SW480 (cell line): Measurements from ENCODE around the gene KLHL29.

Experiments used
- DNase-seq: peaks from one replicate; pipeline ENCODE4 v3.0.0-alpha.2; 2016; ENCODE audit warnings: low spot score

Gene KLHL29

DNA sequence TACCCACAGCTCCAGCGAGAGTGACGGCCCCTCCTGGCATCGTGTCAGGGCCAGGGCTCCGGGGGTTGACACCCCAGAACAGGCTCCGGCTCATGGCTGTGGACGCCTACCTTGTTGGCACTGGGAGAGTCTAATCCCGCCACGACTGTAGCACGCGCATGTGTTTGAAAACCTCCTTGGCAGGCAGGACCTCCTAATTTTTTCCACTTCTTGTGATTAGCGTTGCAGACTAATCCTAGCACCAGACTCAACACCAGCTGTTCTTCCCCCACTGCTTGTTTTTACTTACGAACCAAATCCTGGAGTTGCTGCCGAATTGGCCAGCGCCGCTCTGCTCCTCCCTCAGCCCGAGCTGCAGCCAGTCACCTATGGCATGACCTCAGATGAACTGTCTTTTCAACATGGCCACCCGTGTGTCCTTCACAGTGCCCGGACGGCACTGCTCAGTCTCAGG lies 110.7 kb downstream of the KLHL29 start:
- no peak for DNase-seq

DNA sequence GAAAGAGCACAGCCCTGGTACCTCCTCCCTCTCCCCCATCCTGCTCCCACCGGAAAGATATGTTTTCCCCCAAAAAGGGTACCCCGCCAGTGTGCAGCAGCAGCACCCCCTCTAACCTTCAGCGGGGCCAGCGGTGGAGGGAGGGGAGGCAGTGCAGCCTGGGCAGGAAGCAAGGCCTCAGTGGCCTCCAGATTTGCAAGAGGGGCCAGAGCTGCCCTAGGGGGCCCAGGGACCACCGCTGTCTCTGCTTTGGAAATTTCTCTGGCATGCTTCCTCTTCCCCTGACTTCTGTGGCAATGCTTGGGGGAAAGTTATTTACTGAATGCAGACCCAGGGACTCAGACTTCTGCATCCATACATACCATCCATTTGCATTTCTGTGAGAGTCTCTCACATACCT lies 111.5 kb downstream of the KLHL29 start:
- DNase-seq, result no peak

DNA sequence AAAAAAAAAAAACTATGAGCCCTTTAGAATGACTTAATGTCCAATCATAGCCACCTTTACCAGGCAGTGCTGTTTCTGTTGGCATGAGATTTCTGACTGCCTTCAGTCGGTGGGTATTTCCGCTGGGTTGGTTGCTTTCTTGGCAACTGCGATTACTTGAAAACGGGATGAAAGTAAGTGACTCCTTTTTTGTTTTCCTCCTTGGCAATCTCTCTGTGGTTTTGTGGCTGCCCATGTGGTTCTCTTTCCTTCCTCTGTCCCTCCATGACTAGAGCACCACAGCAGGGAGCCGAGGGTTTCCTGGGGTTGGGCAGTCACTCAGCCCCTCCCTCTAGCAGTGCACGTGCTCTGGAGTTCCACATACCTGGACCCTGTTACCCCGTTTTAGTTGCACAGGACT lies 112.1 kb downstream of the KLHL29 start:
- DNase-seq, result peak; percentile 69

DNA sequence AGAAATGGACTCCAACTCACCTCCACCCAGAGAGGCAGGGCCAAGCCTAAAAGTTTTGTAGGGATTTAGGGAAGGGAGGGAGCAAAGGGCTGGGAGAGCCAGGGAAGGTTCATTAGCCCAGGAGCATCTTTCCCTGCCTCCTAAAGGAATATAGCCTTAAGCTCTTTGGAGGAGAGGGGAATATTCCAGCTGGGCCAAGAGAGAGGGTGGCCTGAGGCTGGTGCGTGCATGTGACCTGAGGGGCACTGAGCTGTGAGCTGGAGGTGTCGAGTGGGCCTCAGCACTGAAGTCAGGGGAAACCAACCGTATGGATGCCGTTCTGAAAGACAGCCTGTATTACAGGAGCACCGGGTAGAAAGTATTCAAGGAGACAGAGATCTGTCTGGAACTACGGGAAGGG lies 112.6 kb downstream of the KLHL29 start:
- no peak for DNase-seq

DNA sequence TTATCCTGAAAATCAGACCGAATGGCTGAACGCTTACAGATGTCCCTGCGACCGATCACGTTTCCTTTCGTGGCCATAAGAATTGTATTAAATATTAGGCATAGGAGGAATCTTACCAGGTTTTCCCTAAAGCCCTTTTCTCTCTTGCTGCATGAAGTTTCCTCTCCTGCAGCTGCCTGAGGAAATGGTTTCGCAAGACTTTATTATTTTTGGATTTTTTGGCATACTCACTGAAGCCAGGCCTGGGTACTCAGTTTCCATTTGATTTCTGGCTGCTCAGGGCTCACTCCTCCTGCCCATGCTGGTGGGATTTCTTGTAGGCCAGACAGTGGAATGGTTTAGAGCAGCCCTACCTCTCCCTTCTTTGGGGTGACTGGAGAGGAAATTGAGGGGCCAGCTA lies 114.0 kb downstream of the KLHL29 start:
- no peak for DNase-seq

DNA sequence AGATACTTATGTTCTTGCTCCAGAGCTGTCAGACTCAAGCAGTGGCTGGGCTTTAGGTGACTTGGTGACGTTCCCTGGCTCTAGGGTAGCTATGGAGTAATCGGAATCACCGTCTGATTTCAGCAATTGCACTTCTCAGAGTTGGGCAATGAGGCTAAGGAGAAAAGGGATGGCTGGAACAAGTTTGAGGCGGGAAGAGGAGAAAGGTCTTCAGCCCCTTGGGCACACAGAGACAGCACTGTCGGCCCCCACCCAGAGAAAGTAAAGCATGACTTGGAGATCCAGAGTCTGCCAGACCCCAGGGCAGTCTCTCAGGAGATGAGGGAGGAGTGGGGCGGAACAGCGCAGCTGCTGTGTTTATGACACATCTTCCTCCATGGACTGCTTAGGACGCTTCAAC lies 114.5 kb downstream of the KLHL29 start:
- no peak for DNase-seq

DNA sequence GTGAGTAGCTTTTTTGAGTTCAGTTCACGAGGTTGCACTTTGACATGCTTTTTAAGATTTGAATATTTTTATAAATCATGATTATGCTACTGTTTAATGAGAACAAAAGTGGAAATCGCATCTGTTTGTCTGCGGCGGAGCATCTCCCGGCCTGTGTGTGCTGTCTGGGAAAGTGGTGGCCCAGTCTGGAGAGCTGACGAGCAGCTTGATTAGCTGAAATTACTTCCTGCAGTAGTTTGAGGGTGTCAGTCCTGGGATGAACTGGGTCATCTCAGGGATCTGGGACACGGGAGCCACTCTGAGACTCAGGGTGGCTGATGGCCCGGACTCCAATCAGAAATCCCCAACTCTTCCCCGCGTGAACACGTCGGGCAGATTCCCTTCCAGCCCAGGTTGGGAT lies 115.9 kb downstream of the KLHL29 start:
- no peak for DNase-seq

DNA sequence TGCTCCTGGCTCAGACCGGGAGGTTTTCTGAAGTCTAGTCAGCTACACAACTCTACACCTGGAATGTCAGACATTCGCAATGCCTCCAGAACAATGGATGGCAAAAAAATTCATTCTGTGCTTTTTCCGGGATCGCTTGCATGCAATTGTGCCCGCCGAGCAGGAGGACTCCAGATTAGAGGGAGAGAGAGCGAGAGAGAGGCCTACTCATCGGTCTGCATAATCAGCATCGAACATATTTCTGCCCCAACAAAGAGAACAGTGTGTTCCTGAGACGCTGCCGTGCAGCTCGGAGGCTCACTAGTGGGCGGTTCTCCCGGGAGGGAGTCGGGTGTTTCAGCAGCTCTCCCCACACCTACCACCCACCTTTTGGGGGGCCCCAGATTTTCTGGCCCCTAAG lies 117.1 kb downstream of the KLHL29 start:
- DNase-seq, result no peak

DNA sequence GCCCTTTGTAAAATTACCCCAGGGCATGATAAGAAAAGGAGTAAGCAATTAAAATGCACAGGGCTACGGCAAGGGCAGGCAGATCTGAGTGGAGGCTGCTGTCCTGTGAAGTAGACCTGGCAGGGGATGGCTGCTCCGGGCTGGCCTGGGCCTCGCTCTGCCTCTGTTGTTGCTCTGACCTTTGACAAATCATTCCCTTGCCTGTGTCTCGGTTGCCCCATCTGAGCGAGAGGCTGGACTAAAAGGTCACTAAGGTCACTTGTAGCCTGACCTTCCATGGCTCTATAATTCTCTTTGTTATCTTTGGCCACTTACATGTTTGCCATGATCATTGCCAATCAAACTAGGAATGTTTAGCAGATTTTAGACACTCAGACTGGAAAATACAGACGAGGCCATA lies 118.1 kb downstream of the KLHL29 start:
- no peak for DNase-seq

DNA sequence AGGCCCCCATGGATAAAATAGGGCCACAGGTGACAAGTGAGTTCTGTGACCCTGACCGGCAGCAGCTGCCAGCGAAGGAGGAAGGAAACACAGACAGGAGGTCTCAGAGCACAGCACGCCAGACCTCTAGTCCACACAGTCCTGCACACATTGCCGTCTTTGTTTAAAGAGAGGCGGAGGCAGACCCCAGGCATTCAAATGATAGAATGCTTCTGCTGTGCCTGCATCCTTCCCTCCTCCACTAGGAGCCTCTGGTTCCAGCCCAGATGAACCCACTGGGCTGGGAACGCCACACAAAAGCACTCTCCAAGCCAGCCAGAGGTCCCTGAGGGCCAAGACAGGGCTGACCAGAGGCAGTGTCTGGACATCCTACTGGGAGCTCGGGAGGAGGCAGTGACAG lies 118.7 kb downstream of the KLHL29 start:
- DNase-seq, result no peak

DNA sequence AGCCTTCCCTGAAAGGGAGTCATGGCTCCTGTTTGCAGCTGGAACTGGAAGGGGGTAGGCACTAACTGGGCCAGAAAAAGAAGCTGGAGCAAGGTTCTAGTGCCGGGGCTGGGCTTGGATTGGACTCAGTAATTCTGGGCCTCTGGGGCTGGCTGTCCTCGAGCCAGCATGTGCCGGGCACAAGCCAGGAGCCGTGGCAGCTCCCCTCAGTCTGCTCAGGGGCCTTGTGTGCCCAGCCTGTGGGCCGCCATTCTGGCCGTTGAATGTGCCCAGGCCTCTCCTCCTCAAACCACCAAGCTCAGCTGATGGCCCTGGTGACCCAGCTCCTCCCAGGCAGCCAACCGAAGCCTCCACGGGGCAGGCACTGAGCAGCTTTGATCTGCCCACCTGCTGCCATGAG lies 119.6 kb downstream of the KLHL29 start:
- DNase-seq, result no peak

DNA sequence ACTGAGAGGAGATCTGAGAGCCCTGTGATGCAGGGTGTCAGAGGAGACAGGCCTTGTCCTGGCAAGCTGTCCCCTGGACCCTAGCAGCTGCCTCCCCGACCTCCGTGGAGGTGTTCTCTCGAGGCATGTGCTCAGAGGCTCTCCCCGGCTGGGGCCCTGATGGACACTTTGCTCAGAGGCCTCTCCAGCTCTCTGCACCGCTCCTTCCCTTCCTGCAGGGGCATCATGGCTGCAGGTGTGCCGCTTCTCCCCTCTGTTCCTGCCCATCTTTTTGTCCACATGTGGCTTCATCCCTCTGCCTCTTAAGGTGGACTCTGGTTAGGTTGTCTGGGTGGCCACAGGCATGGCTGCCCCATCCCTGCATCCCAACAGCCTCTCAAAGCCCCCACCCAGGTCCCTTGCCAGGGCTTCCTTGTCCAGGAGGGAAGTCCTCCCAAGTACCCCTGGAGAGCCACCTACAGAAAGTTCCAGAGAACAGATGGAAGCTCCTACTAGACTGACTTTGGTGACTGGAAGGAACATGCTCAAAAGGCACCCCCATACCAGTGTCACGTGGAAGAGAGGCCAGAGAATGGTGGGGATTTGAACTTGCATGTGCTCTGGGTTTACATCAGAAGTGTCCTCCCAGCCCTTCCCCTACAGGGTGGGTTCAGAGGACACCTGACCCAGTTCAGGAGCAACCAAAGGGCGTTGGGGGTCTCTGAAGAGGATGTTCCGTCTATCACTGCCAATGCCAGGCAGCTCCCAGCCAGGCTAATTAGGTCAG lies 120.4 kb downstream of the KLHL29 start:
- DNase-seq, result peak; percentile 29

DNA sequence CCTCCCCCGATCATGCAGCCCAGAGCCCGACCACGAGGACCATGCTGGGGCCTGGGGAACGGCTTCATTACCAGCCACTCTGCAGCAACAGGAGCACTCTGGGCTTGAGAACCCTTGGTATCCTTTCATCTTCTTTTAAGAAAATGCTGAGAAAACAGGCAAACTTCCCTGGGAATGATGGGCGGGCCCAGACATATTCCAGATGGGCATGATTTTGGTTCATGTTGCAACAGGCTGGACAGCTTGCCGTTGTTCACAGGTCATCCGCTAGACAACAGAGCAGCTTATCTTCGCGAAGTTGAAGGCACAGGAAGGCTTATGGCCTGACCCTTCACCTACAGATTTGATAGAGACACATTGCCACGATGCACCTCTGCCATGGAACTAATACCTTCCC lies 121.0 kb downstream of the KLHL29 start:
- no peak for DNase-seq

DNA sequence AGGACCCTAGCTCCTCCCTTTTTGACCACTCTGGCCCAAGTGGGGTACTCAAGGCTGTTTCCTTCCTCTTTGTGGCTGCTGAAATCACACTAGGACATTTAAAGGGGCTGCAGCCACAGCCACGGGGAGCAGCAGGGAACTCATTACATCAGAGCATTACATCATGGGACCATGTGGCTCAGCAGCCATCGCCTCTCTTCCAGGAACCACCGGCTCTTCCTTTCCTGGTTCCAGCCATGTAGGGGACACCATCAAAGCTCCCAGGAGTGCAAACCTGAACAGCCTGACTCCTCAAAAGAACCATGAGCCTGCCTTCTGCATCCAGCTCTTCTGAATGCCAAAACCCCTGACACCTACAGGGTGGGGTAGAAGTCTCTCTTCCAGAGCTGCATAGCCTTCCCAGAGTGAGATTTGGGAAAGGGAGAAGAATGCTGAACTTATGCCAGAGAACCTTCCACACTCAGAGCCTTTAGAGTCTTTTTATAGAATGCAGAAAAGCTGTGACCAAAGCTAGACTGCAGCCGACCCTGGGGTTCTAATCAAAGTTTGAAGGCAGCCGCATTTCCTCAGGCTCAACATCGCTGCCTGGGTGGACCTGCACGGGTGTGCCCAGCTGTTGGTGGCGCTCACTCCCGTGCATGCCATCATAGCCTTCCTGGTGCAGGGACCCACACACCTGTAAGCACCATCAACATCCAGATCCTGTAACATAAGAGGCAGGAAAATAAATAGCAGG lies 121.7 kb downstream of the KLHL29 start:
- DNase-seq, result no peak

DNA sequence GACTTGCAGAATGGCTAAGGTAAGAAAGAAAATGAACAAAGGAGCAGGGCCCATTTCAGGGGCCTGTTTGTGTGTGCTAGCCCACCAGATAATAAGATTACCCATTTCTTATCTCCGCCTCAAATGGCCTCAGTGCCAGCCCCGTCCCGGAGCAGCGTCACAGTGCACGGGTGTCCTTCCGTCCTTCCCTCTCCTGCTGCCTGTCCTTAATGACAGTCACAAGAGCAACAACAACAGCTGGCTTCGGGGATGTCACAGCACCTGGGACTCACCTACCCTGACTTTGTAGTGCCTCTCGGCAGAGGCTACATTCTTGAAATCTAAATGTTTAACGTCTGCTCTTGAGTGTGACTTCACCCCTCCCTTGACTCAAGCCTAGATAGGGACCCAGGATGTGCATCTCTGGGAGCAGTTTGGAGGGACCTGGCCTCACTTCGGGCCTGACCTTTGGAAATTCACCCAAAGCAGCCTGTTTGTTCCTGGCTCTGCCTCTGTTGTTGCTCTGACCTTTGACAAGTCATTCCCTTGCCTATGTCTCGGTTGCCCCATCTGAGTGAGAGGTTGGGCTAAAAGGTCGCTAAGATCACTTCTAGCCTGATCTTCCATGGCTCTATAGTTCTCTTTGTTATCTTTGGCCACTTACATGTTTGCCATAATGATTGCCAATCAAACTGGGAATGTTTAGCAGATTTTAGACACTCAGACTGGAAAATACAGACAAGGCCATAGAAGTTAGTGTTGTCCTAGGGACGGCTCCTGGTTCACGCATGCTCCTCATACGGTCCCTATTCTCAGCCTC lies 122.5 kb downstream of the KLHL29 start:
- DNase-seq, result no peak

DNA sequence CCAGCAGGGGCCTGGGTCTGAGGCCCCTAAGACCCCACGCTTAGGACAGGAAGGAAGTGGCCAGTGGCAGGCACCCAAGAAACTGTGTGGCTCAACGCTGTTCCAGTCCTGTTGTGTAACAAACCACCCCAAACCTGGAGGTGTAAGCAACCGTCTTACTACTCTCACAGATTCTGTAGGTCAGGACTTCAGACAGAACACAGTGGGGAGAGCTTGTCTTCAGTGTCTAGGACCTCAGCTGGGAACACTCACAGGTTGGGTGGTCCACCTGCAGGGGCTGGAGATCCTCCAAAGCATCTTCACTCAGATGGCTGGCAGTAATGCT lies 123.0 kb downstream of the KLHL29 start:
- no peak for DNase-seq

DNA sequence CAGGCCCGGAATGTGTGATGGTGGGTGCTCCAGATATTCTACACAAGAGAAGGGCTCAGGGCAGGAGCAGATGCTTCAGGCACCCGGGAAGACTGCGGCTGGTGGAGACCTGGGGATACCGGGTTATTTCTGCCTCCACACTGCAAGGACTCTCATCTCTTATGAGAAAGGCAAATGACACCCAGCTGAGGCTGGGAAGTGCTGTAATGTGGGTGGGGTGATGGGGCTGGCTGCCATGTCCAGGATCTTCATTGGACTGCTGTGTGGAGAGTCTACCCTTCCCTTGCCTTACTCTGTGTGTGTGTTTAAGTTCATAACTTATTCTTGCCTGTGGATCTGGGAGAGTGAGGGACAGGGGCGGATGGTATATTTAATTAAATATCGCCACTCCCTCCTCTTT lies 124.1 kb downstream of the KLHL29 start:
- no peak for DNase-seq

DNA sequence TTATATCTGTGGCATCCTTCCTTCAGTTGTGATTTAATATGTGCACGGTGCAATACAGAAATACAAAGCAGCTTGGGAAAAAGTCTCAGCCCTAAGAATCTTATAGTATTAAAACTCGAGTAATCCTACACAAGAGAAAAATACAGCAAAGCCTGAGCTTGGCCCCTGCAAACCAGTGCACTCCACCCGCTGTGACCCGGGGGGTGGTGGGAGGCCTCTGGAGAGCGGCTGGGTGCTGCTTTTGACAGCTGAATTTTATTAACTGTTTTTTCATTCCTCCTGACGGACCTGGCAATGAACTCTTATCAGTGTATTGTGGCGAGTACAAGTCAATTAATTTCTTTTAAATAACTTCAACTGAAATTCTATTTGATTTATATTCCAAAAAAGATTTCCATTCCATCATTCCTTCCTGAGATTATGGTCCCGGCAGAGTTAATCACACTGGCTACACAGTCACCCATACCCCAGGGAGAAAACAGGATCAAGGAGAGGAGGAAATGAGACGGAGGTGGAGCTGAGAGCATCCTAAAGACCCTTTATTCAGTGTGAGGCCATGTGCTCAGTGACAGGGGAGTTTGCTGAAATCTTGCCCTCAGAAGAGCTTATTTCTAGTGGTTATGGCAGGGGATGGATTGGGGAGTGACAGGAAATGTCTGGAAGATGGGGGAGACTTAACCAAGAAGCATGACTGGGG lies 124.8 kb downstream of the KLHL29 start:
- no peak for DNase-seq

DNA sequence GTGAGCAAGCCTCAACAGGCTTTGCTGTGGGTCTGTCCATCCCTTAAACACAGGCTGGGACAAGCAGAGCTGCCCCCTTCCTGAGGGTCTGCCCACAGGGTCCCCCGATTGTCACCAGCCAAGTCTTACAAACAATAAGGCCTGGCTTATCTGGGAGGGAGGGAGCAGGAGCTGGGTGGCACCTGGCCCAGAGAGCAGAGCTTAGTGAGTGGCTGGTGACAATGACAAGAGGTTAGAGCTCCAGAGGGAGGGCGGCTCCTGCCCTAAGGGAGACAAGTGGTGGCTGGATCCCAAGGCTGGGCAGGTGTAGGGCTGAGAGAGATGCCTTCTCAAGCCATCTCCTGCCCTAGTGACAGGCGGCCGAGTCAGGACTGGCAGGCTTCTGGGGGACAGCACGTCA lies 125.5 kb downstream of the KLHL29 start:
- no peak for DNase-seq

DNA sequence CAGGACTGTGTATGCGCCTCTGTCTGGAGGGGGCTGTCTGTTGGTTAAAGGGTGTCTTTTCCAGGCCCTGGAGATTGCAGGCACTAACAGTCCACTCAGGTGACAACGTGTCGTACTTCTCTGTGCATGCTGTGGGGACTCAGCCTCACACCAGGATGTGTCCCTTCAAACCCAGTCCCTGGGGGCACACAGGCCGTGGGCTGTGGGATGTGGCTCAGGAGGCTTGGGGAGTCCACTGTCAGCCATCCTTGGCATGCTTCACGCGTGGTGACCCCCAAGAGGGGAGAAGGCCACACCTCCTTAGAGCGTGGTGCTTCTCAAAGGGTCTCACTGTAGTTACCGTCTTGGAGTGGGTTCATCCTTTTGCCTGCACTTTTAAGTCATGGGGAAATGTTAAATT lies 127.8 kb downstream of the KLHL29 start:
- DNase-seq, result no peak

DNA sequence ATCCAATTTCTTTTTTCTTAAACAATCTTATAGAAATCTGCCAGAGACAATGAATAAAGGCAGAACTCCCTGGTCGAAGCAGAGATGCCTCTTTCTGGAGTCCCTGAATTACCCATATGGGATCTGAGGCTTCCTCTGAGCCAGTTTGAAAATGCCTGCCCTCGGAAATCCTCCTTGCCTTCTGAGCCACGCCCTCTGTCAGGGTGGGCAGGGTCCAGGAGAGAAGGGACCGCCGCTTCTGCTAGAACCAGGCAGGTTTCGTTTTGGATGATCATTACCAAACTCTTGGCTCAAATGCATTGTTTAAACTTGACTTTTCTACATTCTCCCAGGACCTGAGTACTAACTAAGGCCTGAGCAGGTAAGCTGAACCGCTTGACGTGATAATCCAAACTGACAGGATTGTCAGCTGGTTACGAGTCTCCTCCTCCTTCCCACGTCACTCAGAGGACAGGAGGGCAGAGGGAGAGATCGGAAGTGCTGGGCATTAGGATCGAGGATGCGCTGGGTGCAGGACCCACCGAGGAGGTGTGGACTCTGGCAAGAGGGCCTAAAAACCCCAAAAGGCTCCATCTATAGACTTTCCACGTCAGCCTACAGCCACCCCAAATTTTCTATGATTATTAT lies 128.4 kb downstream of the KLHL29 start:
- DNase-seq, result no peak
